Mucosa of descending colon (tissue), 3 donors: Measurements from ENCODE around the gene RELN. TPM values are rescaled to one million over a fixed set of nuclear protein-coding genes. Genes with fewer than 3 reads are reported as not detected.
"Not testable (repeated sequence)": the region's sequence is repeated elsewhere in the genome, so short reads cannot be mapped to it uniquely, and the experiment has no call there.

Source experiments
- ATAC-seq: fragments of 200-7000 bp; cut with Tn5 transposase; one replicate; pipeline ENCODE4 v1.9.1; 2020; ENCODE audit warnings: mild to moderate bottlenecking, moderate library complexity
- DNase-seq, 3 donors: peaks; one replicate each; pipeline ENCODE4 v3.0.0-alpha.2; 2020
- H3K36me3 ChIP-seq: fragments of 200-600 bp; one replicate; pipeline ENCODE4 v1.8.0; 2021; ENCODE audit warnings: low read depth, mild to moderate bottlenecking
- H3K4me1 ChIP-seq: fragments of 200-600 bp; one replicate; pipeline ENCODE4 v1.8.0; 2021; ENCODE audit warnings: low read depth, mild to moderate bottlenecking
- H3K4me3 ChIP-seq: fragments of 200-600 bp; one replicate; pipeline ENCODE4 v1.8.0; 2021; ENCODE audit warnings: mild to moderate bottlenecking
- H3K9me3 ChIP-seq: fragments of 200-600 bp; one replicate; pipeline ENCODE4 v1.8.0; 2021; ENCODE audit warnings: mild to moderate bottlenecking
- intact Hi-C, 2 donors: fragments of 100-400 bp; cut with DNase I in 1 of 2; cut with micrococcal nuclease in 1 of 2; formaldehyde crosslinking; loops; one replicate each; pipeline versions ENCODE4 v1.11.0 to v1.11.1; 2022; cut with DNase I, micrococcal nuclease
- long read RNA-seq, 2 donors: library from polyadenylated mRNA; unstranded; transcript quantifications; one replicate each; pipeline ENCODE4 v2.0.0, GENCODE V29; 2019 to 2021
- total RNA-seq, 3 donors: library from RNA; stranded (reverse); fragmentation: NEBNext Ultra II Directional in 2 of 3; extraction: Animal tissue kit (Norgen Biotek cat#: 25700) in 2 of 3; gene quantifications; one replicate each; pipeline versions ENCODE4 v1.2.1 to v1.2.4, GENCODE V29; 2021 to 2023
- TF ChIP-seq, protein P1 (sequence below): fragments of 200-600 bp; IDR thresholded peaks from one replicate; pipeline ENCODE4 v1.8.0; 2022; ENCODE audit warnings: antibody characterized with exemption, mild to moderate bottlenecking
- donor health status: DM: no; HTN: no; CAD: no; lungs with moderate emphysema.
- donor health status: DM: no; HTN: no; CAD: no.
- donor health status: DM: no; HTN: yes; CAD: no.

RELN gene
- 1 to 10 TPM; 1.1 to 4.4 (median 2.4) TPM for total RNA-seq
- long read RNA-seq, donor 1, result 0 reads
- long read RNA-seq, donor 2, result 0 reads

GRCh38 chr7:103989200-103989784 is at the start of gene RELN:
TSS of gene RELN (minus strand) at chr7:103989658. CDS start at chr7:103989356, 302 bp downstream.
- Histone ChIP-seq H3K36me3 (no peaks in the 10 kb centered on the region), H3K9me3 (no peaks in the 10 kb centered on the region), H3K4me3 (no peak within 1 kb of the TSS), H3K4me1 (peaks cover 4% of the 10 kb centered on the region)
- DNase-seq (no peak), ATAC-seq (peak; percentile 27)
- TF ChIP-seq, protein P1, sequence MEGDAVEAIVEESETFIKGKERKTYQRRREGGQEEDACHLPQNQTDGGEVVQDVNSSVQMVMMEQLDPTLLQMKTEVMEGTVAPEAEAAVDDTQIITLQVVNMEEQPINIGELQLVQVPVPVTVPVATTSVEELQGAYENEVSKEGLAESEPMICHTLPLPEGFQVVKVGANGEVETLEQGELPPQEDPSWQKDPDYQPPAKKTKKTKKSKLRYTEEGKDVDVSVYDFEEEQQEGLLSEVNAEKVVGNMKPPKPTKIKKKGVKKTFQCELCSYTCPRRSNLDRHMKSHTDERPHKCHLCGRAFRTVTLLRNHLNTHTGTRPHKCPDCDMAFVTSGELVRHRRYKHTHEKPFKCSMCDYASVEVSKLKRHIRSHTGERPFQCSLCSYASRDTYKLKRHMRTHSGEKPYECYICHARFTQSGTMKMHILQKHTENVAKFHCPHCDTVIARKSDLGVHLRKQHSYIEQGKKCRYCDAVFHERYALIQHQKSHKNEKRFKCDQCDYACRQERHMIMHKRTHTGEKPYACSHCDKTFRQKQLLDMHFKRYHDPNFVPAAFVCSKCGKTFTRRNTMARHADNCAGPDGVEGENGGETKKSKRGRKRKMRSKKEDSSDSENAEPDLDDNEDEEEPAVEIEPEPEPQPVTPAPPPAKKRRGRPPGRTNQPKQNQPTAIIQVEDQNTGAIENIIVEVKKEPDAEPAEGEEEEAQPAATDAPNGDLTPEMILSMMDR, result no peak
- intact Hi-C loops, result no loop called here

DNA sequence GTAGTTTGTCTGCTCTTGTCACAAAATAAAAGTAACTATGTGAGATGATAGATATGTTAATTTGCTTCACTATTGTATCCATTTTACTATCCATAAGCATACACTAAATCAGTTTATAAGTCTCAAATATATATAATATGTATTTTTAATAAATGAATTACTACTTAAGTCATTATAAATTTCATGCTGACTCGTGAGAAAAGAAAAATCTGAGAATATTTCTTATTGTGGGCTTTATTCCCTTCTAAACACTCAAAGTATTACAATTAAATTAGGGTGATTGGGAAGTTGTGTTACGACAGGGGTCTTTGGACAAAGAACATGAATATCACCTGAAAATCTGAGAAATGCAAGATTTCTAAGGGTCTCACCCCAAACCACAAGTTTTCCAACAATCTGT is 48.7 kb upstream of the RELN start:
- Histone ChIP-seq H3K4me1 (no peaks in the 10 kb centered on the region), H3K9me3 (no peaks in the 10 kb centered on the region), H3K36me3 (no peaks in the 10 kb centered on the region), H3K4me3 (no peak overlapping the region)
- no peak for DNase-seq
- intact Hi-C loops, result no loop called here
- no peak for ATAC-seq
- TF ChIP-seq, protein P1, result no peak

GRCh38 chr7:104036889-104037288 is 47.4 kb upstream of the RELN start:
- intact Hi-C loops, H3K9me3 ChIP-seq, H3K36me3 ChIP-seq, ATAC-seq, DNase-seq, H3K4me3 ChIP-seq, H3K4me1 ChIP-seq: not testable (repeated sequence)

- no peak for DNase-seq
- intact Hi-C loops, result no loop called here
- H3K36me3 ChIP-seq, result no peaks in the 10 kb centered on the region
- no peaks in the 10 kb centered on the region for H3K9me3 ChIP-seq
- ATAC-seq, result no peak
- no peaks in the 10 kb centered on the region for H3K4me1 ChIP-seq
- TF ChIP-seq, protein P1, result no peak
- no peak overlapping the region for H3K4me3 ChIP-seq
Observed at GRCh38 chr7:104035351-104035750, 45.9 kb upstream of the RELN start.

- Histone ChIP-seq H3K4me3 (no peak overlapping the region), H3K9me3 (no peaks in the 10 kb centered on the region), H3K36me3 (no peaks in the 10 kb centered on the region), H3K4me1 (no peaks in the 10 kb centered on the region)
- intact Hi-C loops, result no loop called here
- DNase-seq, result no peak
- TF ChIP-seq, protein P1, result no peak
- ATAC-seq, result no peak
Observed at GRCh38 chr7:104034679-104035078, 45.2 kb upstream of the RELN start.

DNA sequence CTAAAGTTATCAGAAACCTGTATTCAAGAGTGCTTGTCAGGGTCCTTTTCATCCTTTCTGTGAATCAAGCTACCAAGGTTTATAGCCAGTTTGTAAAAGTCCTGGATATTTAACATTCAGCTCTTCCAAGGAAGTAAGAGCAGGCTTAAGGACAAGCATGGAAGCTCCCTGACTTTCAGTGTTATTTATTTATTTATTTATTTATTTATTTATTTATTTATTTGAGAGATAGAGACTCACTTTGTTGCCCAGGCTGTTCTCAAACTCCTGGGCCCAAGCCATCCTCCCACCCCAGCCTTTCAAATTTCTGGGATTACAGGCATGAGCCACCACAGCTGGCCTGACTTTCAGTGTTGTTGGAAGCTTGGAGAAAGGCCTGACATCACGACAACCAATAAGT is 44.4 kb upstream of the RELN start:
- no peak overlapping the region for H3K4me3 ChIP-seq
- DNase-seq, result no peak
- TF ChIP-seq, protein P1, result no peak
- intact Hi-C loops, result no loop called here
- H3K4me1 ChIP-seq, result no peaks in the 10 kb centered on the region
- no peaks in the 10 kb centered on the region for H3K9me3 ChIP-seq
- no peaks in the 10 kb centered on the region for H3K36me3 ChIP-seq
- ATAC-seq, result no peak
